Measurements from ENCODE around the gene ATP2B1.
"Not testable (repeated sequence)": the region's sequence is repeated elsewhere in the genome, so short reads cannot be mapped to it uniquely, and the experiment has no call there.

ATP2B1 gene

DNA sequence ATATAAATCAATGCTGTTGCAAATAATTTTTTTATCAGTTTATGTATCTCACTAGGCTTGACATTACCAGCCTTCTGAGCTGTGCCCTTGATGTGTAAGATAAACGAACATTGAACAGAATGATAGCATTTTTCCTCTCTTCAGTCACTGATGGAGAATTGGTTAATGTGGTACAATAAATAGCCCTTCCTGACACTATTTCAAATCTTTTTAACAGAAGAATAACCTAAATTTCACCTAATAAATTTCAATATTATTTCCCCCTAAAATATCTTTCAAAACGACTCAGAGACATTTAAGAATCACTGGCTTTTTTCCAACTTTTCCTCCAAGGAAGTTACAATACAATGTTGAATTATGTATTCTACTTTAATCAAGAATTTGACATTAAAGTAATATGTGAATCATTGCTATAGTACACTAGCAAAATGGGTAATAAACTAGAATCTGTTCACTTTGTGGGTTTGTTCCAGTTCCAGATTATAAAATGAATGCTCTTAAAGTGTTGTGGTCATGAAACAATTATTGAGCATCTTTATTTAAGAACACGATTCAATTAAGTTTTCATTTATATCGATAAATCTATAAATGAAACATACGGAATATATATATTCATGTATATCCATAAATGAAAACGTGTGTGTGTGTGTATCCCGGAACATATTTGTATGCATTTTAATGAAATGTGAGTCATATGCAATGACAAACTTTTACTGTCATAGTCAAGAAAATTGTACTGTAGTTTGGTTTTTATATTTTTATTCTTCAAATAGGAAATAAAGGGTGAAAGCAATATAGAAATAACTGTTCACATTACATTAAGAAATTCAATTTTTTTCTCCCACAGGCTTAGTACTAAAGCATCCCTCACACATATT, 2.5 kb upstream of the ATP2B1 start:
- DNase-seq = no peak

DNA sequence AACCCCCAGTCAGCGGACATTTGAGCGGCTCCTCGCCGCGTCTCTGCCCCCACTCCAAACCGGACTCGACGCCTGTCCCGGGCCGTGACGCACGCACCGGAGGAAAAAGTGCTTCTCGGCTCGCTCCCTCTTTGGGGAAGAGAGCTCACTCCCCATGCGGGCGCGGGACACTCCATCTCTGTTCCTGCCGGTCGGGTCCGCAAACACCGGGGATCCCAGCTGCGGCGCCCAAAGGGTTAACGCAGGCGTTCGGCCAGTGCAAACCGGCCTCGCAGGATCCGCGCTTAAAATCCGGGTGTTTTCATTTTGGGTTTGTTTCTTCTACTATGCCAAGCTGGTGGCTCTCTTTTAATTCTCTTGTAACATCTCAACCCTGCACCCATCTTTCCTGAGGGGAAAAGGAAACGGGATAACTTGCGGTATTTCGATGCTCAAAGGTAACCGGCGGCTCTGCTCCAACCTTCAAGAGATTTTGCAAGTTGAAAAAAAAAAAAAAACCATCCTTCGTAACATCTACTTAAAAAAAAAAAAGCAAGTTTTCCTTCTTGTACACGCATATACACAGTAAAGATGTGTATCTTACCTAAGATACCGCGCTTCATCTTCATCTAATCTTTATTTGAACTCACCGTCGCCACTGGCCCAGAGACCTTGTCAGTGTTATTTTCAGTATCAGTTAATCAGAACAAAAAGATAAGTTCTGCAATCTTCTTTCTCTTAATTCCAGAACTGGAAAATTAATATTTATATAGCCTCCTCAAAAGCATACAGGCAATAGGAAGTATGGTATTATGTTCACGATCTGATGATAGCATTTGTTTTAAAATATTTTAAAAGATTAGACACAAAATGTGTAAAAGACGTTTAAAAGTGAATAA, 1.6 kb upstream of the ATP2B1 start:
- no peak for DNase-seq

DNA sequence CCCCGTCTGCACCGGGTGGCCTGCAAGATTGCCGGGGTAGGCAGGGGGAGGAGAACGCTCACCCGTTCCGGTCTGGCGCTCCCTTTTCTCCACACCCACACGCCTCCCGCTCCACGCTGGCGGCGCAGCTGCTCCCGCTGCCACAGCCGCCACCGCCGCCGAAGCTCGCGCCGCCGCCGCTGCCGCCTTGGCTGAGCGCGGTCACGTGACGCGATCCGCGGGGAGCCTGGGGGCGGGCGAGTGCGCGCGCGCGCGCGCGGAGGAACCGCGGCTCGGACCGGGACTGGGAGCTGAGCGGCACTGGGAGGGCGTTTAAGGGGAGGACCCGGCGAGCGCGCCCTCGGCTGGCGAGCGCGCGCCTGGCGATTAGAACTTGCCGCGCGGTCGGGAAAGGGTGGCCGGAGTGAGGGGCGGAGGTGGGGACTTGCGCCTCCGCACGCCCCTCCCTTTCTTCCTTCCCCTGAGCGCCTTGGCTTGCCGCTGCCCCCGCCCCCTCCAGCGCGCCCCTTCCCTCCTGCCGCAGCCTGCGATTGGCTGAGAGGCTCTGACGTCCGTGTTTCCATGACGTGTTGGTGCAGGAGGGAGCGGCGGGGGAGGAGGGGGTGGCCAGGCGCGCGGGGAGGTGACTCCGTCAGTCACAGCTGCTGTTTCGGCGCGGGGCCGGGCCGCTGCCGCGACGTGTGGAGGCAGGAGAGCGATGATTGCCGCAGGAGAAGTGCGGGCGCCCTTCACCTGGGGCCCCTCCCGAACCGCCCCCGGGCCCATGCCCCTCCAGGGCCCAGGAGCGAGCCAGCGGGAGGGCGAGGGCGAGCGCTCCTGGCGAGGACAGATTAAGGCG, 738 bp upstream of the ATP2B1 start:
- peak; percentile 98 for DNase-seq

DNA sequence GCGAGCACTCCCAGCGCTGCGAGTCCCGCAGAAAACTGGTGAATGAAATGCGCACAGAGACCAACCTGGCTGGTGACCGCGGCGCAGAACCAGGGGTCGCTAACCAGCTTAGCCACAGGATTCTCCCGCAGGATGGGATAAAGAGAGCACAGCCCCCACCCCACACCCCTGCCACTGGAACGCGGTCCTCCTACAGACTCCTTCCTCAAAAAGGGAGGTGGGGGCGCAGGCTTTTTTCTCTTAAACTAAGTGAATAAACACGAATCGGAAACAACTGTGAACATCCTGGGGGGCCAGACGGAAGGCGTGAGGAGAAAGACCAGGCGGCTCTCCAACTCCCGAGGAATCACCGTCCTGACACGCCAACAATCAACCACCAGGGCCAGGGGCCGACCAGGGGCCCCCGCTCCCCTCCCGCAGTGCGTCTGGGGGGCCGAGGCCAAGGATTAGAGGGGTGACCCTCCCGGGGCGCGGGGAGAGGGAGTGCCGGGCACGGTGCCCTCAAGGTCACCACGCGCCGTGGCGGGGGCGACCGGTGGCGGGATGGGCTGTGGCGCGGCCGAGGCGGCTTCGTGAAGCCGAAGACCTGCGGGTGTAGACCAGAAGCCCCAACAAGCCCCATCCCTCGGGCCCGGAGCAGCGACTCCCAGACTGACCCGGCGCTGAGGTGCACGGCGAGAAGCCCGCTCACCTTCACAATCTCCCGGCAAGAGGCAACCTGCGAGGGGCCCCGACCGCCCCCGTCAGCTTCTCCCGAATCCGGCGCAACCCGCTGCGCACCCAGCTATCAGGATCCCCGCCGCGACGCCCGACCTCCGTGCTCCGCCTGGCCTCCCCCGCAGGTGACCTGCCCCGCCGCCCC, 704 bp downstream of the ATP2B1 start:
- peak; percentile 28 for DNase-seq

DNA sequence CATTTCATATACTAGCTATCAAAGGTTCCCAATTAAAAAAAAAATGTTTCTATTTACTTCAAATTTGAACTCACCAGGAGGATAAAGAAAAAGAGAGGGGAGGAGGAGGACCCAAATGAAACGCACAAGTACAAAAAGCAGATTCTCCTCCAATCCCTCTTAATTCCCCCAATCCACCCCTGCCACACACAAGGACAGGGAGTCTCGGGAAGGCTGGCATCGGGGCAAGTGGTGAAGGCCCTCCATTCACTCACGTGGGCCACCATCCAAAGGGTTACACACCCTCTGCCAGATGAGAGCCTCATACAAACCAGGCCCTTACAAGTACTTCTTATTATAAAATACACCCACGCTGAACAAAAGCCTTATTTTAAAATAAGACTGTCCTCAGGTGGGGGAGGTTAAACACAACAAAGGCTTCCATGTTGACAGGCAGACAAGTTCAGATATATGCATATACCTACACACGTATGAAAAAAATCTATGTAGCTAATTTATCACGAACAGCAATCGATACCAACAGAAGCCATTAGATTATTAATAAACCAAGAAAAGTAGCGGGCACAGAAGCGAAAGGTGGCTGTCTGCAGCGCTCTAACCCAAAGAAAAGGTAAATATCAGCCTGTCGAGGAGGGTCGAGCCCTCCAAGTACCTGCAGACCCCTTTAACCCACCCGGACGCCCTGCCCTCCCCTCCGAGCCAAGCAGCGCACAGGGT, 1.5 kb downstream of the ATP2B1 start:
- DNase-seq = no peak

DNA sequence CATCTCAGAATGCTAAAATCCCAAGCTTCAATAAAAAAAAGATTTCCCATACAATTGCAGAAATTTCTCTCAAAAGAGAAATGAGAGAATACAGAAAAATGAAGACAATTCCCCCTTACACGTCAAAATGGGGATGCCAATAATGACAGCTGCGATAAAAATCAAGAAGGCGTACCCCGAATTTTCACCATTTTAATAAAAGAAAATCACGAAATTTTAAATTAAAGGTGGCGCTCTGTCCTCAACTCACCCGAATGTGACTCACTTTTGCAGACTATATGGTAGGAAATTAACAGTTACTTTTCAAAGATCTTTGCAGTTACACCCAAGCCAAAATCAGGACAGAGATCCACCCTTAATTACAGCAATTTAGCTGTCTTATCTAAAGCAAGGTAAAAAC, 2.1 kb downstream of the ATP2B1 start:
- DNase-seq = no peak

DNA sequence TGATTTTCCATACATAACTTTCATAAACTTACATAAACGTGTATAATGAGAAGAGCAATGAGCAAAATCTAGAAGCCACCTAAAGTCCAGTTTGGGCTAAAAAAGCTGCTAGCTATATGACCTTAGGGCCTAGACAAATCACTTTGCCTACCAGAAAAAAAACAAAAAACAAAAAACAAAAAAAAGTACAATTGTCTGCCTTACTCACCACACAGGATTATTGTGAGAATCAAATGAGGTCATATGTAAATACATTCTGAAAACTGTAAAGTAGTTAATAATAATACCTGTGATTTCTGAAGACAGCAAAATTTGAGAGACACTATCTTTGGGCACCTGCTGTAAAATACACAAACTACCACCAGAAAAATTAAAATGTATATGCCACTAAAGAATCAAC, 4.2 kb downstream of the ATP2B1 start:
- no peak for DNase-seq

DNA sequence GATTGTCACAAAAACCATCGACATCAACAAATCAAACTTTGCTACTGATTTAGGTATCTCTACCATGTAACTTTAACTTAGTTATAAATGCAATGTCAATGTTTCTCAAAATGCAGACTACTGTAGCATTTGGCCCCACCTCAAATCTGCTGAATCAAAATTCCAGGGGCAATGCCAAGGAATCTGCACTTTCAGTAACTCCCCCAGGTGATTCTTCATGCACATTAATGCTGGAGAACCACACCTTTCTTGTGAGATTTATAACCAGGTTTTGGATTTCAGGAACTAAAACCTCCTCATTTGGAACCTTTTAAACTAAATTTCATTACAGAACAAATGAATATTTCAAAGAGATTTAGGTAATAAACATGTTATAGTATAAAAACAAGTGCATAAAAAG, 4.9 kb downstream of the ATP2B1 start:
- no peak for DNase-seq

DNA sequence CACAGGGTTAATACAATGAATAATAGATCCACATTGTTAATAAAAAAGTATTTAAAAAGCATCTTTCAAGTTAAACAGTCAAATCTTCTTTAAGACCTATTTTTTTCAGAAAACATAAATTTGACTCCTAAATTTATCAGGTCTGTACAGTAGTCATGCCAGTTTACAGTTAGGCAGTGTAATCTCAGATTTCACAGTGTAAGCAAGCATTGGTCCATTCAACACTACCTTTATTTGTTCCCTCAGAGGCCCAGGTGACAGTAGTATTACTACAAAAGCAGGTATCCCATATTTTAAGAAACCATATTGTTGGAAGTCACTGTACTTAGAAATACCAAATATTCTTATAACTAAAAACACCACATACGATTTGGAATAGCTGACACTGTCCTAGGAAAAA, 6.1 kb downstream of the ATP2B1 start:
- no peak for DNase-seq

DNA sequence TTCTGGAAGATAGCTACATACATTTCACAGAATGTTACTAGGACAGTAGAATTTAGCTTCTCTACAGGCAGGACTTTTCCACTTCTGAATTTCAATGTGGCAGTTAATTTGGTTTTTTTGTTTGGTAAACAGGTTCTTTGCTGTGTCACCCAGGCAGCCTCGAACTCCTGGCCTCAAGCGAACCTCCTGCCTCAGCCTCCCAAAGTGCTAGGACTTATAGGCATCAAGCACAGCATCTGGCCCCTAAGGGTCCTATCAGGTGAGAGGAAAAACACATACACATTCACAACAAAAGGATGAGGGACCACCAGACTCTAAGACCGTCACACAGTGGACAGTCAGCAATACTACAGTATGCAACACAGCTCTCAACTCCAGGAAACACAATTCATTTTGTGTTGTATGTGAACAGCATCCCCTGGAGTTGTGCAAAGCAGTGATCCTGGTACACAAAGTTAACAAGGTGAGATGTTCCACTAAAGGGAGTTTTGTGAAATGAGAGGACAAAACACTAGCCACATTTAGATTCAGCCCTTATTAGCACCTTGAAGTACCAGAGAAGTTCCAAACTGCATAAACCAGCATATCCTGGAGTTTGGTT, 6.9 kb downstream of the ATP2B1 start:
- no peak for DNase-seq

DNA sequence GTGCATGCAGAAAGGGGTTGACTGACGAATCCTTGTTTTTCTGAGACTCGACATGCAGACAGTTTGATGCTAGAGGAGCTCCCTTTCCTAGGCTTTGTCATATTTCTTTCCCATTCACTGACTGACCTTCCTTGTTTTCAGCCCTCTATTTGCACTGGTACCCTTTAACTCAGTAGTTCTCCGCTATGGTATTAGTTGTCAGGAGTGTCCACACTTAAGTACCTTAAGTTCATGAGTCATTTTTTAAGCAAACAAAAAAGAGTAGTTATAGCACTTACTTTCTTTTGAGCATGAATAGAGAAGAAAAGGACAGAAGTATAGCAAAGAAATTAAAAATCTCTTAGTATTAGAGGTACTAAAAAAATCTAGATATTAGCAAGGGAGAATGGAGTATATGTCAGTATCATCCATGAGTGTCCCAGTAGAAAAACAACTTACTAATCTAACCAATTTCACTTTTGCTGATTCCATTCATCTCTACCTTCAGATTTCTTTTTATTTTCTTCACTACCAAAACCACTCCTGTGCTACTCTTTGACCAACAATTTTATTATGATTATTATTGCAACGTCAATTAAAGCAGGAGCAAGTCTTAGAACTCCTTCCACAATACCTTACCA, 8.3 kb downstream of the ATP2B1 start:
- DNase-seq = no peak

DNA sequence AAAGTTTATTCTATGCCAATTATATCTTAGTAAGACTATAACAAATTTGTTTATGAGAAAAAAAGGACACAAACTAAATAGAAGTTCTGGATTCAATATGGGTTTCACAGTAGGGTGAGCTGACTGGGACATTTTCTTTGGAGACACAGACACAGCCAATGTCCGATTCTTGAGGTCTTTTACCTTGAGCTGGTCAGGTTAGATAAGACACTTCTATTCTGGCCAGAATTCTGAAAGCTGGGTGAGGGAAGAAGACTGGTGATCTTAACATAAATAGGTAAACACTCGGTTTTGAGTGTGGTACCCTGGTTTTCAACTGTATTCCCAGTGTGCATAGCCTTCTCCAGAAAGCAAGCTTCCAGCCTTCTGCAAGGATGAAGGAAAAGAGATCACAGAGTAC, 10.0 kb downstream of the ATP2B1 start:
- DNase-seq = no peak

DNA sequence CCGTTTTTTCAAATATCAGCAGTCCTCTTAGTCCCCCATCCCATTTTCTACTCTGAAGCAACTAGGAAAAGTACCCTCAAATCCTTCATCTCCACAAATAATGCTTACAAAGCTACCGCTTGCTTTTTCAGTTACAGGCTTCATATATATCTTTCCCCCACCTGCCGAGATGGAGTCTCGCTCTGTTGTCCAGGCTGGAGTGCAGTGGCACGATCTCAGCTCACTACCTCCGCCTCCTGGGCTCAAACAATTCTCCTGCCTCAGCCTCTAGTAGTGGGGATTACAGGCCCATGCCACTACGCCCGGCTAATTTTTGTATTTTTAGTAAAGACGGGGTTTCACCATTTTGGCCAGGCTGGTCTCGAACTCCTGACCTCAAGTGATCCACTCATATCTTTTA, 10.9 kb downstream of the ATP2B1 start:
- not testable (repeated sequence) for DNase-seq

DNA sequence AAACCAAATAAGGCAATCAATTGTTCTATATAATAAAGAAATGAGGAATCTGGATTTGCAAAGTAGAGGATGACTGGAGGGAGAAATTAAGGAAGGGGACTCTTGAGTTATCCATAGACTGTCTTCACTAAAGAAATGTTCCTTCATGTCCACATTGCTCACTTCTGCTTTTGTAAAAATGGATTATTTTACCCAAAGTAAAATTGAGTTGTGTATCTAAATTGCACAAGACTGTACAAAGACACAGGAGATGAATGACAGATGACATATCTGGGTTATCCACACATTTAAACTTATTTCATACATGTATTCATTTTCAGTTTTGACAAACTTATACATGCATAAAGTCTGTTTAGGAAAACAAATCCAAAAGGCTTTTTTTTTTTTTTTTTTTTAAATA, 11.3 kb downstream of the ATP2B1 start:
- DNase-seq = no peak

DNA sequence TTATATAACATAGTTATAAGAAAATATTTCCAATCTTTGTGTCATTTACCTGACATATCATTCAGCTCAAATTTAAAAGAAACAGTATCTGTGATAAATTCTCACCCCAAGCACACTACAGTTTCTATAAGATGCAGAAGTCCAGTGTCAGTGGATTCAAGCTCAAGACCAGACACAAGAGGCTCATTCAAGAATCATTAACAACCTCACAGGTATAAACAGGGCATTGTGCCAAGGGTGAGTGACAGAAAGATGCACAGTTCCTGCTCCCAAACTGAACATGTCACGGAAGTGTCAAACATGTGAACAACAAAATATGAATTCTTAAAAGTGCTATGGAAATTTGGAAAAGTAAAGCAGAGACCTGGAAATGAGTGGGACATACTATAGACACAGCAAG, 12.8 kb downstream of the ATP2B1 start:
- DNase-seq = no peak

DNA sequence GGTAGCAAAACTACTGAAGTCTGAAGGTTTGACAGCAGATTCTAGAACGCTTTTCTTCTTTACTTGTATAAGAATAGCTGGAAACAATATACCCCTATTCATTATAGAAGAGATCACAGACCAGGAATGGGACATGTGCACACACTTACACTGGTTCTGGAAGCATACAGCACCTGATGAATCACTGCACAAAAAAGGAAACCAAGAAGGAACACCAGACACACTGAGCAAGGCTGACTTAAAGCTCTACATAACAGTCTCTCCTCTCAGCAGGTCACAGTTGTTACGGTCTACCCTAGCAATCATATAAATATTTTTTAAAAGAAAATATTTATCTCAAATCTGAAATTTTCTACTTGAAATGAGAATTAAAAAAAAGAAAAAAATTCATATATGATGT, 13.5 kb downstream of the ATP2B1 start:
- DNase-seq = no peak

DNA sequence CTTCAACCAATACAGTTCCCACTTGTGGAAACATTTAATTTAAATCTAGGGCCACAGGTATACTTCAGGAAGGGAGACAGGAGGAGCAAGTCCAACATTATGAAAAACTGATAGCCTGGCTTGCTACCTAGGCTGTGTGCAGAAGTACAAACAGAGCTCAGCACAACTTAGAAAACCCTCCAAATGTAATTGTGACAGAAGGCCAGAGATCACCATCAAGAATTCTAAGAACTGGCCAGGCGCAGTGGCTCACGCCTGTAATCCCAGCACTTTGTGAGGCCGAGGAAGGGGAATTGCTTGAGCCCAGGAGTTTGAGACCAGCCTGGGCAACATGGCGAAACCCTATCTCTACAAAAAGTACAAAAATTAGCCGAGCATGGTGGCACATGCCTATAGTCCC, 14.1 kb downstream of the ATP2B1 start:
- no peak for DNase-seq

DNA sequence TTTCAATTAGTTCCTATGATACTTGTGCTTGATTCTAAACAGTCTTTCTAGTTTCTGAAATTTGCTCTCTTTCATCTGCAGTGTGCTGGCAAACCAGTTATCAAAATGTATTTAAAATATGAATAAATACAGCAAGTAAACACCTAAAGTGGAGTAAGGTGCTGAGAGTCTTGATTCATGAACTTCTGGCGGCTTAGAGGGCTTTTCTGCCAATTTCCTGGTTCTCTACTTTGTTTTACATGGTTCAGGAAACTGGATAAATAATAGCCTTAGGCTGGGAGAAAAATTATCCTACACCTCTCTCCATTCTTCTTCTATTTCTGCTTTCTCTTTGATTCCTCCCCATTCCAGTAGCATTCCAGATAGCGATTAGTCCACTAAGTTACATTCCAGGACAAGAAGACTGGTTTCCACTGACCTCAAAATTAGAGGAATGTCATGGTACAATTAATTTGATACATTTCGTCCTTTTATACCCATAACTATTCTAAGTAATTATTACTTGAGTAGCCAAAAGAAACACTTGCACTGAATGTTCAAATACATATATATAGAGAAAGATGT, 14.9 kb downstream of the ATP2B1 start:
- DNase-seq = no peak

DNA sequence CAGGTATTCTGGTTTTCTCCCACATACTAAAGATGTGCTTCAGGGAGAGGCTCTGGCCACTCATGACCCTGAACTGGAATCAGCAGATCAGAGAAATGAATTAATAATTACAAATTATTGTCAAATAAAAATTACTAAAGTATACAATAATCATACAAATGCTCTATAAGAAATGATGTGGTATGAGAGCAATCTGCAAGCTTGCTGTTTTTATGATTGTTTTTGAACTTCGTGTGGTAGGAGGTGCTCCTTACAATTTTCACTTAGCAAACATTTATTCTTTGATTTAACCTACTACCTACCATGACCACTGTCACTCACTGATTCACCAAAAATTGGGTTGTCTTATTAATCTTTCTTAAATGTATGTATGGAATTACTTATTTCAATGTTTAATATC, 16.2 kb downstream of the ATP2B1 start:
- no peak for DNase-seq

DNA sequence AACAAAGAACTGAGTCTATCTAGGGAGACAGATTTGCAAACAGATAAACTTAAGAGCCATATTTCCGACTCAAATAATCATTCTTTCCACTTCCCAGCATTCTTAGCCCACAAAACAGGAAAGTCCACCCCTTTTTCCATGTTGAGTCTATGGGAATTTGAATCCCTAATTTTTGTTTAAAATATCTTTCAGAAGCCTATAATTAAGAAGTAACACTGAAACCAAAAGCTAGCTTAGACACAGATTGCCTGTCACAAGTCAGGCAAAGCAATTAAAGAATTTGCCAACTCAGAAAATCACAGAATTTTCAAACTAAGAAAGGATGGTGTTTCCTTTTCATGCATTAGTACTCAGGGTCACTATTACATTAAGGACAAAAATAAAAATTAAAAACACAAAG, 17.0 kb downstream of the ATP2B1 start:
- no peak for DNase-seq

All from activated CD4-positive, alpha-beta T cell treated with anti-CD3 and anti-CD28 coated beads, Interleukin-2, amount 50 U/mL, for 16 hours (primary cell).